NCI-H510A (cell line): ENCODE data around the gene IL12A.
A peak's percentile ranks its signal among the peaks of the same experiment; 100 is the strongest.

Experiments
- DNase-seq: peaks from one replicate; lab custom pipeline; 2025; lab: John Stamatoyannopoulos, UW

The IL12A gene

GRCh38 chr3:160027541-160028195, 39.0 kb downstream of the IL12A start:
- peak; percentile 18 for DNase-seq

GRCh38 chr3:160035757-160036156, 47.1 kb downstream of the IL12A start:
- no peak for DNase-seq

- peak; percentile 5 for DNase-seq
These were observed 50.4 kb downstream of the IL12A start for GRCh38 chr3:160038862-160039562.

- no peak for DNase-seq
These were observed 51.5 kb downstream of the IL12A start for GRCh38 chr3:160040181-160040580.

- no peak for DNase-seq
These were observed 52.8 kb downstream of the IL12A start for GRCh38 chr3:160041465-160041864.

- no peak for DNase-seq
These were observed 55.5 kb downstream of the IL12A start for GRCh38 chr3:160044121-160044520.
